ENCODE measurements around the gene GPR173.

The GPR173 gene

DNA sequence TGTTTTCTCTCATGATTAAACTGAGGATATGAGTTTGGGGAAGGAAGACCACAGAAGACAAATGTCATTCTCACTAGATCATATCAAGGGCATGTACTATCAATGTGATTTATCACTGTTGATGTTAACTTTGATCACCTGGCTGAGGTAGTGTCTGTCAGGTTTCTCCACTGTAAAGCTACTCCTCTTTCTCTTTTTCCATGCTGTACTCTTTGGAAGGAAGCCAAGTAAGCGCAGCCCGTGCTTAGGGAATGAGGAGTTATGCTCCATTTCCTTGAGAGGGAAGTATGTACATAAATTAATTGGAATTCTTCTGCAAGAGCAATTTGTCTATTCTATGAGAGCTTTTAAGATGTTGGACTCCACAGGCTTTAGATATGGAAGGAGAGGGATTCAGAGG lies 41.3 kb downstream of the GPR173 start:
- DNase-seq, result no peak

DNA sequence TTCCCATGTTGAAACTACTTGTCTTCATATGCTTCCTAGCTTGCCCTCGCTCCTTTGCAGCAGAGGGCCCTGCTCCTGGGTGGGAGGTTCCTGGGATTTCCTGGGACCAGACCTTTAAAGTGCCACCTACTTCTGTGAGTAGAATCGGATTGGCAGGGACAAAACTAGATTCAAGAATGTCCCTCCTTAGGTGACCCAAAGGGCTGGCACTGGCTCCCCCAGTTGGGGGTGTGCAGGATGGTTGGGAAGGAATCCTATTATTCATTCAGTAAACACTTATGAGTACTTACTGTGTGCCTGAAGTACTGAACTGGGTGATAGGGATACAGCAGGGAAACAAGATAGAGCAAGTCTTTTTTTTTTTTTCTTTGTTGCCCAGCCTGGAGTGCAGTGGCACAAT lies 42.8 kb downstream of the GPR173 start:
- DNase-seq, result no peak

DNA sequence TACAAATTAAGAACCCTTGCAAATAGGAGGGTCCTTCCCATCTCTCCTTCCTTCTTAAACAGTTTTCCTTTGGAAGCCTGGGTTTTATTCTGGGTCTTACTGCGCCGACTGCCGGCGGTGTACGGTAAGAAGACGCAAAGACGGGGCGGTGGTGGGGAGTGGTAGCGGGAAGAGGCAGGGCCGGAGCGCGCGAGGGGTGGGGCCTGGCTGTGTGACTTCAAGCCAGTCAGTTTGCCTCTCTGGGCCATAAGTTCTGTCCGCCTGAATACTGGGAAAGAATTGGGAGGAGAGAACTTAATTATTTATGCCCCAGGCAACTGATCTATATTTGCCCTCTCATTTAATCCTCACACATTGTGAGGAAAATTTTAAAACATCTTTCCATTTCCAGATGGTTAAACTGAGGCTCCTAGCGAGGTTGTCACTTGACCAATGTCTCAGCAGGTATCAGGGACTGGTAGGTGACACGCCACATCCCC lies 44.6 kb downstream of the GPR173 start:
- peak; percentile 70 for DNase-seq

DNA sequence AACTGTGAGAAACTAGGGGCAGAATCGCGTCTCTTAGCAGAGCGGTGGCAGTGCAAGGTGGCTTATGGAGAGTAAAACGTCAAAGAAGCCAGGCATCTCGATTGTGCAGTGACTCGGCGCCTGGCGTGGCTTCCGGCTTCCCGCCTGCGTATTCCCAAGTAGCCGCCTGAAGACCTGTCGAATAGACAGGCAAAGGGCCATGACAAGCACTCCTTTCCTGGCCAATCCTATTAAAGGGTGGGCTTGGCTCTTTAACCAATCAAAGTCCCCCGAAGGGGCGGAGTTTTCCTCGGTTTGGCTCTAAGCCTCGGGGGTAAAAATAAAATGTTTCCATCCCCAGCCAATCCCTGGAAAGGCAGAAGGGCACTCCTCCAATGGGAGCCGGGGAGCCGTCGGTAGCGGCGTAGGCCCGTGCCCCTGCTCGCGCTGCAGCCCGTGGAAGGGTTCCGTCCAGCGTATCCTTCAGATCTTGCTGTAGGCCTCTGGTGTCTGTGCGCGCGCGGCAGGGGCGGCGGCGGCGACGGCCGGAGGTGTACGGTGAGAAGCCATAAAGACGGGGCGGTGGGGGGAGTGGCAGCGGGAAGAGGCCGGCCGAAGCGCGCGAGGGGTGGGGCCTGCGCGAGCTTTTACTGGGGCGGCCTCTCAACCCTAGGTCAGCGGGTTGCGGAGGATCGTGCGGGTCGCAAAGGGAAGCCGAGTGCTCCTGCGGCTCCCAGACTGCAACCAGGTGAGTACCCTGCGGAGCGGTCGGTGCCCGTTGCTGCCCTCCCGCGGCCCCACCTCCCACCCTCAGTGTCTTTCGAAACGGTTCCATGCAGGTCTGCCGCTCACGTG lies 45.4 kb downstream of the GPR173 start, which contains the start of gene KANTR:
Gene KANTR (plus strand): TSS at position 395 of the 834 bp plus-strand sequence. CDS start 30,131 bp downstream, outside the sequence.
- peak; percentile 82 for DNase-seq

DNA sequence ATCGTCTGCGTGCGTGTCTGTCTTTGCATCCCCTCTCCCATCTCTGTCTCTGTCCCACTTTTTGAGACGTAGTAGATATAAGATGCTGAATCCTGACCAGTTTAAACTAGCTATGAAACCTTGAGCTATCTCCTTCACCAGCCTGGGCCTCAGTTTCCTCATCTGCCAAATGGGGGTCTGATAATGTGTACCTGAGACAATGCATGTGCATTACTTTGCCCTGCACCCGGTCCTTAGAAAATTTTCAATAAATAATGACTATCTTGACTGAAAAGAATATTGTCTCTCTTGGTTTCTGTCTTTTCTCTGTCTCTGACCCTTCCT lies 46.0 kb downstream of the GPR173 start:
- DNase-seq, result no peak

DNA sequence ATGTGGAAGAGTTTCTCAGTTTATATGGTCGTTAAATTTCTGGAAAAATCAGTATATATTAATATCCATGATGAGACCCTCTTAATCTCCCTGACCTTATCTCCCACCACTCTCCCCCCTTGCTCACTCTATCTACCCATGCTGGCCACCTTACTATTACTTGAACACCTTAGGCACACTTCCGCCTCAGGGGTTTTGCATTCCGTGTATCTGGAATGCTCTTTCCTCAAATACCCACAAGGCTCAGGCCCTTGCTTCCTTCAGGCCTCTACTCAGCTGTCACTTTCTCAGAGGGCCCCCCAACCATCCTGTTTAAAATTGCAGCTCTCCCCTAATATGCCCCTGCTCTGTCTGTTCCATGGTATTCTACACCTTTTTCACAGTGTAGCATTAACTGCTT lies 47.2 kb downstream of the GPR173 start:
- DNase-seq, result no peak

DNA sequence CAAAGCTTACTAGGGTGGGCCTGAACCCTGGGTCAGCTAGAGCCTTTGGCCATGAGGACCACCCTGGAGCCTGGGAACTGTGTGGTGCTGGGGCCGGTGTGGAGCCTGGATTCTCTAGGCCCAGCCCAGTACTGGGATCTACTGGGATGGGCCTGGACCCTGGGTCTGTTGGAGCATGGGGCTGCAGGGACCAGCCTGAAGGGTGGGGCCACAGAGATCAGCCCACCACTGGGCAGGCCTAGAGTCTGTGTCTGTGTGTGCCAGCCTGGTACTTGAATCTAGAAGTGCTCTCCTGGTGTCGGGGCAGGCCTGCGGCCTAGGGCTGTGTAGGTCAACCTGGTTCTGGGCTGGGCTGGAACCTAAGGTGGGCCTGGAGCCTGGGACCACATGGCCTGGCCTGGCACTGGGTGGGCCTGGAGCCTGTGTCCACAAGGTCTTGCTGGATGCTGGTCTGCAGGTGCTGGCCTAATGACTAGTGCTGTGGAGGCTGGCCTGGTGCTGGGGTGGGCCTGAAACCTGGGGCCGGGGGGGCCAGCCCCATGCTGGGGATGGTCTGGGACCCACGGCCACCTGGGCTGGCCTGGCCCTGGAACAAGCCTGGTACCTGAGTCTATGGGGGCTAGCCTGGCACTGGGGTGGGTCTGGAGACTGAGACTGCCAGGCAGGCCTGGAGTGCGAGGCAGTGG lies 66.4 kb downstream of the GPR173 start:
- DNase-seq, result no peak

DNA sequence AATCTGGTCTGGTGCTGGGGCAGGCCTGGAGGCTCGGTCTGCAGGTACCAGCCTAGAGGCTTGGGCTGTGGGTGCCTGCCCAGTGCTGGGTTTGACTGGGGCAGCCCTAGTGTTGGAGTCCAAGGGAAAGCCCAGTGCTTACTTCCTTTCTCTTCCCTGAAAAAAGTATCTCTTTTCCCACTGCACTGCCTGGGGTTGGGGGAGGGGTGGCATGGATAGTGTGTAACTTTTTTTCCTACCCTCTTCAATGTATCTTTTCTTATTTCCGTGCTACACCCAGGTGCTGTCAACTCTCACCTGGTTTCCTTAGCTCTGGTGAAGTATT lies 66.9 kb downstream of the GPR173 start:
- no peak for DNase-seq

DNA sequence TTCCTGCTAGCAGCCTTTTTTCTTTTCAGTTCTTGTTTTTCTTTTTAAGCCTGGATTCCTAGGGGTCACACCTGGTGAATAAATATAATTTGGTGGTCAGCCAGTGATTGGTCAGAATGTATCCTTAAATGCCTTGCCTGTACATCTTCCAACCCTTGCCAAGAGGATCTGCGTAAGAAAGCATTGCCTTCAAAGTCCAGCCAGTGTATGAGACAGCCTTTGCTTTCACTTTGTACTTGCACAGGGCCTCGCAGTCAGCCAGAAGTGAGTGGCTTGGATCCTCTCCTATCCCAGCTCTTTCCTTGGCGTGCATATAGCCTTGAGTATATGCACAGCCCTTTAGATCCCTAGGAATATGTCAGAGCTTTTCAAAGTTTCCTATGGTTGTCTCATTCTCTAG lies 67.5 kb downstream of the GPR173 start:
- no peak for DNase-seq

DNA sequence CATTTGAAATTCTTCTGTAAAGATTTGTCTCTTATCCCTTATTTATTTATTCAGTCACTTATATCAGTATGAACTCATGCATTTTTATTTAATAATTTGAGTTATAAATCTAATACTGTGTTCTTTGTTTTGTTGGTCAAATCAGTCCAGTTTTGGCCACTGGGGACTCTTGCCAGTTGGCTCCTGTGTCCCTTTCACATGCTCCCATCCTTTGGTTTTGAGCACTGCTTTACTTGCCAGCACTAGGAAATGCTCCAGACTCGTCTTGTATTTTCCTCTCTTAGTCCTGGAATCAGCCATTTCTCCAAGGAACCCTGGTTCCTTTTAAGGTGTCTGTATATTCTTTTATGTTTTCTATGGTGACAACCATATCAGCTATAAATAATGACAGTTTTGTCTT lies 73.4 kb downstream of the GPR173 start:
- DNase-seq, result no peak

DNA sequence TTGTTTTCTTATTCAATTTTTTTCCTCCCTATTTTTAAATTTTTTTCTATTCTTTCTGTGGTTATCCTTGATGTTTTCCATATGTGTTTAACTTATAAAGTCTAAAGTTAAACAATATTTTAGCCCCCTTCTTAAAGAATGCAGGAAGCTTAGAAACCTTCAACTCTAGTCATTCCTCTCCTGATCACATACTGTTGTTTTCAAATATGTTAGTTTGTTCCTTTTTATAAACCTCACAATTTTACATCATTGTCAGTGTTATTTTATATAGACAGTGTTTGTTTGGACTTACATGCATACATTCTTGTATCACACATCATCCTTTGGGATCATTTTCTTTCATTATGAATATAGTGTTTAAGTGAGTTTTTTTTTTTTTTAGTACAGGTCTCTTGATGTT lies 76.9 kb downstream of the GPR173 start:
- no peak for DNase-seq

DNA sequence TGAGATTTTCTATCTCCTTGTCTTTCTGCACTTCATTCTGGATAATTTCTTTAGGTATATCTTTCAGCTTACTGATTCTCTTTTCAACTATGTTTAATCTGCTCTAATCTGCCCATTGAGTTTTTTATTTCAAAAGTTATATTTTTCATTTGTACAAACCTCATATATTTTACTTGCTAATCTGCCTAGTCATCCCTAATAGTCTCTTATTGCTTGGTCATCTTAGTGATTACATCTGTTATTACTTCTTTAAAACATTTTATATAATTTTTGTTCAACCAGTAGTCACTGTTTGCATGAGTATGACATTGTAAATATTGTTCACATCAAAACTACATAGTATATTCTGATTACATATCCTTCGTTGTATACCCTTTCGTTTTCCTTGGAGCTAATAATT lies 77.8 kb downstream of the GPR173 start:
- DNase-seq, result no peak

DNA sequence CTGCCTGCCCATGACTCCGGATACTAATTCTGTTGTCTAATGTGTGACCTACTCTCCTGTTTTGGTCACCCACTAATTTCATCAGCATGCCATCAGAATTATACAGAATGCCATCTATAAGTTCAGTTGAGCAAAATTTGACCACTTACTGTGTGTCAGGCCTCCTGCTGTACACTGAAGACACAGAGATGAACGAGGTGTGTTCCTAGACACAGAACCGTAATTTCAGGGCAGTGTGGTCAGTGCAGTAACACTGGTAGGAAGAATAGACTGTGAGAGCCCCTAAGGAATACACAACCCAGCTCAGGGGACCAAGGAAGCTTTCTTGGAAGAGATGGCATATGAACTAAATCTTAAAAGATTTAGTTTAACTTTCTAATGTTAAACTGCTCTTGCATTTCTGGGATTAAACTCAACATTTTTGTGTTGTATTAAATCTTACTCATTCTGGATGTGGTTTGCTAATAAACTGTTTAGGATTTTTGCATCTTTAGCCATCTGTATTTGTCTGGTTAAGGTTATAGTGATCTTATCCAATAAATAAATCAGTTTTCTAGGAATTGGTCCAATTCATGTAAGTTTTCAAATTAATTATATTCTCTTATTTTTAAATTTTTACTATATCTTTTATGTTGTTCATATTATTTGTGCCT lies 79.6 kb downstream of the GPR173 start:
- no peak for DNase-seq
